Hepatocyte (in vitro differentiated cells): Measurements from ENCODE around the gene MAP2K7. TPM values are rescaled to one million over a fixed set of nuclear protein-coding genes. Genes with fewer than 3 reads are reported as not detected.

Source experiments
- DNase-seq: peaks from one replicate; pipeline ENCODE4 v3.0.0-alpha.2; 2016; ENCODE audit warnings: low spot score
- H2AFZ ChIP-seq: fragments of 200-600 bp; sonication (generic); 2 replicates; pipeline ENCODE4 v1.6.0; 2016; ENCODE audit warnings: antibody characterized with exemption, mild to moderate bottlenecking
- H3K27ac ChIP-seq: fragments of 200-600 bp; sonication (generic); 2 replicates; pipeline ENCODE4 v1.5.1; 2016; ENCODE audit warnings: mild to moderate bottlenecking
- H3K27me3 ChIP-seq: fragments of 200-600 bp; sonication (generic); 2 replicates; pipeline ENCODE4 v1.6.1; 2016
- H3K36me3 ChIP-seq: fragments of 200-600 bp; sonication (generic); replicated peaks from 2 replicates; pipeline ENCODE4 v1.5.1; 2016; ENCODE audit warnings: low read depth; ENCODE audit not compliant: insufficient read depth
- H3K4me1 ChIP-seq: fragments of 200-600 bp; sonication (generic); 2 replicates; pipeline ENCODE4 v1.5.1; 2016; ENCODE audit warnings: mild to moderate bottlenecking, moderate library complexity; ENCODE audit not compliant: insufficient read depth
- H3K4me2 ChIP-seq: fragments of 200-600 bp; sonication (generic); 2 replicates; pipeline ENCODE4 v1.6.0; 2016
- H3K4me3 ChIP-seq: fragments of 200-600 bp; sonication (generic); 2 replicates; pipeline ENCODE4 v1.5.1; 2016; ENCODE audit warnings: mild to moderate bottlenecking
- H3K79me2 ChIP-seq: fragments of 200-600 bp; sonication (generic); 2 replicates; pipeline ENCODE4 v1.6.0; 2017; ENCODE audit warnings: mild to moderate bottlenecking
- H3K9me2 ChIP-seq: fragments of 200-600 bp; sonication (generic); replicated peaks from 2 replicates; pipeline ENCODE4 v1.6.0; 2017; ENCODE audit warnings: mild to moderate bottlenecking; ENCODE audit not compliant: insufficient read depth
- H3K9me3 ChIP-seq: fragments of 200-600 bp; sonication (generic); 2 replicates; pipeline ENCODE4 v1.5.1; 2016; ENCODE audit warnings: low read depth, mild to moderate bottlenecking
- H4K20me1 ChIP-seq: fragments of 200-600 bp; sonication (generic); 2 replicates; pipeline ENCODE4 v1.6.0; 2016; ENCODE audit warnings: mild to moderate bottlenecking; ENCODE audit not compliant: insufficient read depth, poor library complexity, severe bottlenecking
- CTCF ChIP-seq: fragments of 200-600 bp; sonication (generic); IDR thresholded peaks from 2 replicates; pipeline ENCODE4 v1.5.1; 2016; ENCODE audit warnings: antibody characterized with exemption, mild to moderate bottlenecking; ENCODE audit not compliant: poor library complexity
- EZH2 ChIP-seq: fragments of 200-600 bp; sonication (generic); IDR thresholded peaks from 2 replicates; pipeline ENCODE4 v1.6.1; 2016; ENCODE audit warnings: antibody characterized with exemption, mild to moderate bottlenecking, borderline replicate concordance
- EZH2phosphoT487 ChIP-seq: fragments of 200-600 bp; sonication (generic); IDR thresholded peaks from one replicate; pipeline ENCODE4 v1.6.1; 2018; ENCODE audit warnings: antibody characterized with exemption, mild to moderate bottlenecking, low read depth, moderate library complexity; ENCODE audit not compliant: unreplicated experiment, severe bottlenecking
- WGBS: methylation state at CpG from one replicate; pipeline ENCODE4 v1.1.6; 2016; ENCODE audit warnings: low lambda C conversion rate; ENCODE audit errors: missing lambda C conversion rate; 5-methylcytosine and 5-hydroxymethylcytosine counted together
- polyA plus RNA-seq: library from polyadenylated mRNA; unstranded; fragments of >200 nt; fragmentation: Nextera tagmentation; extraction: Ambion mirVana; gene quantifications from 2 replicates; pipeline ENCODE4 v1.2.1, GENCODE V29; 2016
- total RNA-seq: library from RNA; depleted of rRNA; stranded (reverse); fragments of >200 nt; gene quantifications from 2 replicates; pipeline ENCODE4 v1.2.3, GENCODE V29; 2014

The MAP2K7 gene
- total and polyA plus RNA-seq, 2 experiments from 2014 or later = 12.8 to 13.6 TPM

GRCh38 chr19:7912697-7913564, 9.3 kb downstream of the MAP2K7 start:
- Histone ChIP-seq H2AFZ (no peak overlapping the region), H3K79me2 (peaks cover 4% of the 10 kb centered on the region), H3K4me2 (no peak overlapping the region), H3K27ac (no peak overlapping the region), H4K20me1 (peaks cover 16% of the 10 kb centered on the region), H3K9me3 (no peaks in the 10 kb centered on the region), H3K9me2 (no peaks in the 10 kb centered on the region), H3K4me3 (no peak overlapping the region), H3K36me3 (no peaks in the 10 kb centered on the region), H3K4me1 (peaks cover 22% of the 10 kb centered on the region), H3K27me3 (peaks cover 35% of the 10 kb centered on the region)
- no peak for DNase-seq
- WGBS = 96% methylated on average over 31 of the region's 39 CpGs
- TF ChIP-seq EZH2phosphoT487 = no peak
- TF ChIP-seq CTCF = no peak
- no peak for TF ChIP-seq EZH2

- Histone ChIP-seq H3K4me2 (no peak overlapping the region), H3K79me2 (no peaks in the 10 kb centered on the region), H3K9me3 (no peaks in the 10 kb centered on the region), H4K20me1 (peaks cover 10% of the 10 kb centered on the region), H3K4me1 (peaks cover 23% of the 10 kb centered on the region), H3K27me3 (peaks cover 35% of the 10 kb centered on the region), H3K36me3 (no peaks in the 10 kb centered on the region), H3K27ac (no peak overlapping the region), H2AFZ (no peak overlapping the region), H3K9me2 (no peaks in the 10 kb centered on the region), H3K4me3 (no peak overlapping the region)
- DNase-seq = no peak
- WGBS = 94% methylated on average over 10 of the region's 10 CpGs
- TF ChIP-seq CTCF (no peak), EZH2phosphoT487 (no peak), EZH2 (no peak)
These were observed 10.0 kb downstream of the MAP2K7 start for GRCh38 chr19:7913652-7914051.

GRCh38 chr19:7914099-7914498, 10.4 kb downstream of the MAP2K7 start:
- Histone ChIP-seq H3K4me1 (peaks cover 23% of the 10 kb centered on the region), H3K36me3 (no peaks in the 10 kb centered on the region), H3K27me3 (peaks cover 35% of the 10 kb centered on the region), H3K9me2 (no peaks in the 10 kb centered on the region), H3K4me3 (no peak overlapping the region), H3K79me2 (no peaks in the 10 kb centered on the region), H2AFZ (no peak overlapping the region), H3K4me2 (no peak overlapping the region), H3K9me3 (no peaks in the 10 kb centered on the region), H4K20me1 (peaks cover 5% of the 10 kb centered on the region), H3K27ac (no peak overlapping the region)
- TF ChIP-seq CTCF = no peak
- TF ChIP-seq EZH2phosphoT487 = no peak
- TF ChIP-seq EZH2 = no peak
- 84% methylated on average over 12 of the region's 12 CpGs for WGBS
- DNase-seq = no peak
